Measurements from ENCODE around the gene ATP5F1D. TPM values are rescaled to one million over a fixed set of nuclear protein-coding genes. Genes with fewer than 3 reads are reported as not detected.

The ATP5F1D gene
- total and polyA plus RNA-seq, 2 of the 8 experiments (the other 6 are each of a cell fraction or from before 2014, with no cell fraction given): 174 to 249 TPM

DNA sequence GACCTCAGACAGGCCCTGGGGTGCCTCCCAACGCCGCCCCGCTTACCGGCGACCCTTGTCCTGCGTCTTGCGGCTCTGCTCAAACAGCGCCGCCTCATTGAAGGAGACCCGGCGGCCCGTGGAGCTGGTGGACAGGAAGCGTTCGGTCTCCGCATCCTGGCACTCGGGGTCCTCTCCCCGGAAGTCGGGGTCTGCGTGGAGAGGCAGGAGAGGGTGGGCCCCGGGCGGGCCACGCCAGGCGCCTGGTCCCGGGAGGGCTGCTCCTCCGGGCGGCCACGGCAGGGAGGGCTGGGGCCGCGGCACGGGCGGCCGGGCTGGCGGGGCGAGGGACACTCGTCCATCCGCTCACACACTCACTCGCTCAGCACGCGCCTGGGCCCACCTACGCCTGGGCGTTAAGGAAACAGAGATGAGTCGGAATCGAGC lies 6.6 kb upstream of the ATP5F1D start:
- H3K36me3 ChIP-seq (ENCODE audit: control insufficient read depth in 2 of 4, insufficient read depth in 4 of 4, low read length in 3 of 4): peaks cover 4 to 40% (median 7%) of the 10 kb centered on the region in 4 experiments; a peak in 5 of 8 replicates
- H2BK12ac ChIP-seq (ENCODE audit: low read depth, low read length): no peak overlapping the region
- H4K20me1 ChIP-seq (replicated peaks in 1 of 2; ENCODE audit: control insufficient read depth in 1 of 2, insufficient read depth in 2 of 2, low read length in 2 of 2): peaks cover 2 to 22% of the 10 kb centered on the region in 2 experiments
- ChIA-PET POLR2A (ENCODE audit: partially characterized antibody) (interaction anchor here (0.8 to 2.8 kb wide), 4 partner anchors 10 to 128 kb away, joined by 3 to 7 read pairs (median 6); partner anchors contain the start of gene CIRBP), CTCF (ENCODE audit: partially characterized antibody) (interaction anchor here (1.1 to 2.3 kb wide), 4 partner anchors 12 to 23 kb away, joined by 4 to 10 read pairs (median 7); no protein-coding TSS in a partner anchor)
- H3K18ac ChIP-seq (ENCODE audit: extremely low read depth, low read length): no peak overlapping the region
- no peak overlapping the region for H4K91ac ChIP-seq (replicated peaks; ENCODE audit: insufficient read length, low read length)
- H2BK5ac ChIP-seq (ENCODE audit: low read depth, low read length): no peak overlapping the region
- H4K8ac ChIP-seq (ENCODE audit: extremely low read depth, insufficient read depth, low read length): 0 out of 2 replicates have a peak overlapping the region, but pooled peaks have one; percentile 5
- H4K5ac ChIP-seq (ENCODE audit: insufficient read length, low read depth, low read length): no peak overlapping the region
- peaks cover 0 to 11% (median 9%) of the 10 kb centered on the region in 4 experiments; a peak in 5 of 7 replicates for H3K4me1 ChIP-seq (replicated peaks in 1 of 4; ENCODE audit: control insufficient read depth in 3 of 4, insufficient read depth in 4 of 4, low read length in 3 of 4)
- FAIRE-seq (no peak), DNase-seq (ENCODE audit: low read depth in 1 of 2, low spot score in 2 of 2) (no peak)
- no peak overlapping the region for H3K4me3 ChIP-seq (ENCODE audit: extremely low read depth in 1 of 4, insufficient read depth in 2 of 4, low read depth in 3 of 4, low read length in 4 of 4)
- H3K9me3 ChIP-seq (ENCODE audit: insufficient read depth in 2 of 2, low read depth in 1 of 2, low read length in 1 of 2): no peaks in the 10 kb centered on the region
- no peak overlapping the region for H3K56ac ChIP-seq (replicated peaks; ENCODE audit: insufficient read length, low read depth, low read length)
- H2AK5ac ChIP-seq (ENCODE audit: low read depth, low read length): no peak overlapping the region
- H2BK15ac ChIP-seq (ENCODE audit: low read length): no peak overlapping the region
- no peaks in the 10 kb centered on the region for H3K27me3 ChIP-seq (replicated peaks in 1 of 4; ENCODE audit: control insufficient read depth in 3 of 4, extremely low read depth in 1 of 4, insufficient read depth in 3 of 4, low read length in 3 of 4)
- no peak overlapping the region for H3K4me2 ChIP-seq (ENCODE audit: insufficient read depth in 1 of 2, low read depth in 2 of 2, low read length in 2 of 2)
- H3K14ac ChIP-seq (ENCODE audit: insufficient read length): no peak overlapping the region
- no peak overlapping the region for H2AFZ ChIP-seq (ENCODE audit: low read length)
- peaks cover 10% of the 10 kb centered on the region; the same call in 1 of the 2 replicates for H3K23me2 ChIP-seq (ENCODE audit: low read depth, low read length)
- H3K4ac ChIP-seq (replicated peaks; ENCODE audit: insufficient read length, low read depth, low read length): no peak overlapping the region
- H3K79me1 ChIP-seq (ENCODE audit: low read depth, low read length): 0 out of 2 replicates have a peak, but pooled peaks cover 3% of the 10 kb centered on the region
- H2BK20ac ChIP-seq (ENCODE audit: low read length): no peak overlapping the region
- no peak overlapping the region for H2BK120ac ChIP-seq (replicated peaks; ENCODE audit: low read depth, low read length)
- no peak overlapping the region for H3K9ac ChIP-seq (replicated peaks in 1 of 4; ENCODE audit: extremely low read depth in 1 of 4, low read depth in 3 of 4, low read length in 3 of 4)
- H3K23ac ChIP-seq (ENCODE audit: insufficient read length): no peak overlapping the region
- H3K79me2 ChIP-seq (ENCODE audit: control insufficient read depth in 1 of 2, insufficient read depth in 2 of 2, low read length in 2 of 2): no peaks in the 10 kb centered on the region; a peak in 1 of 4 replicates
- no peak overlapping the region for H3K27ac ChIP-seq (ENCODE audit: low read depth, low read length)
- WGBS, 2 experiments (ENCODE audit: extremely low coverage in 1 of 2, insufficient coverage in 1 of 2, insufficient read length in 1 of 2, insufficient replicate concordance in 2 of 2, low coverage in 1 of 2, low lambda C conversion rate in 2 of 2, missing lambda C conversion rate in 1 of 2): 99% methylated on average over 16 of the region's 43 CpGs; no CpG with 5 or more reads in 1 of the 2 experiments
- TF ChIP-seq RXRA (IDR thresholded peaks at IDR 0.05; ENCODE audit: insufficient read depth, low read depth, low read length): no peak
- no peak for TF ChIP-seq POLR2AphosphoS5 (IDR thresholded peaks at IDR 0.05; ENCODE audit: low read depth, low read length)
- TF ChIP-seq CREB1 (IDR thresholded peaks at IDR 0.05): no peak
- no peak for TF ChIP-seq JUND (IDR thresholded peaks at IDR 0.05; ENCODE audit: low read length)
- TF ChIP-seq JUN (IDR thresholded peaks at IDR 0.05; ENCODE audit: low read depth, low read length): no peak
- TF ChIP-seq TEAD4 (IDR thresholded peaks at IDR 0.05; ENCODE audit: low read depth, low read length): no peak
- no peak for TF ChIP-seq KDM5A (IDR thresholded peaks at IDR 0.05; ENCODE audit: low read length)
- TF ChIP-seq ASH2L (IDR thresholded peaks at IDR 0.05; ENCODE audit: low read length): no peak
- no peak for TF ChIP-seq ZNF274 (IDR thresholded peaks at IDR 0.05; ENCODE audit: borderline replicate concordance, extremely low read depth, low read length)
- TF ChIP-seq TAF1 (IDR thresholded peaks at IDR 0.05; ENCODE audit: low read depth, low read length): no peak
- no peak for TF ChIP-seq SP2 (IDR thresholded peaks at IDR 0.05; ENCODE audit: low read length)
- TF ChIP-seq, protein P1, sequence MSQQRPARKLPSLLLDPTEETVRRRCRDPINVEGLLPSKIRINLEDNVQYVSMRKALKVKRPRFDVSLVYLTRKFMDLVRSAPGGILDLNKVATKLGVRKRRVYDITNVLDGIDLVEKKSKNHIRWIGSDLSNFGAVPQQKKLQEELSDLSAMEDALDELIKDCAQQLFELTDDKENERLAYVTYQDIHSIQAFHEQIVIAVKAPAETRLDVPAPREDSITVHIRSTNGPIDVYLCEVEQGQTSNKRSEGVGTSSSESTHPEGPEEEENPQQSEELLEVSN (IDR thresholded peaks at IDR 0.05): no peak
- no peak for TF ChIP-seq CEBPB (IDR thresholded peaks at IDR 0.05; ENCODE audit: low read depth, low read length)
- TF ChIP-seq RAD21 (IDR thresholded peaks at IDR 0.05 in 1 of 2, conservative IDR thresholded peaks at IDR 0.05 in 1 of 2; ENCODE audit: low read depth in 2 of 2, low read length in 2 of 2): no peak

Measured in H1 (cell line).